ENCODE data around the gene SEC16B.

Gene SEC16B

GRCh38 chr1:177944016-177944949, 25.6 kb downstream of the SEC16B start:
- DNase-seq (ENCODE audit: low read depth) = no peak

DNA sequence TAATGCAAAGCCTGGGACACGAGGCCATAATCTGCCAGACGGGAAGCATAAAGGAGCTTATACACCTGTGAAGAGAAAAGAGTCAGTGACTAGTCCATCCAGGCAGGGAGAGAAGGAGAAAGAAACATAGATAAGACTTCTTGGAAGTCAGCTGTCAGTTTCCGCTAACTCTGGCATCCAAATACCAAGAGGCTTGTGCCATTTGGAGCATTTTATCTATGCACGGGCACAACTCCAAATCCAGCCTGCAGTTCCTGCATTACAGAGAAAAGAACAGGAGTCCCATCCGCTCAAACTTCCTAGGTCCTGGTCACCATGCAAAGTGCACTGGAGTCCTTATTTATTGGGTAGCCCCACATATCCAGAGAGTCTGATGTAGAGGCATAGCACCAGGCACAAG, 27.9 kb downstream of the SEC16B start:
- no peak for DNase-seq (ENCODE audit: low read depth)

- no peak for DNase-seq (ENCODE audit: low read depth)
Observed at GRCh38 chr1:177940682-177941081, 29.2 kb downstream of the SEC16B start.

- DNase-seq (ENCODE audit: low read depth) = no peak
Observed at GRCh38 chr1:177937931-177938330, 31.9 kb downstream of the SEC16B start.

GRCh38 chr1:177937174-177937770, 32.6 kb downstream of the SEC16B start:
- DNase-seq (ENCODE audit: low read depth) = no peak

- DNase-seq (ENCODE audit: low read depth) = no peak
Observed at GRCh38 chr1:177935638-177936415, 34.0 kb downstream of the SEC16B start.

GRCh38 chr1:177934927-177935326, 34.9 kb downstream of the SEC16B start:
- no peak for DNase-seq (ENCODE audit: low read depth)

GRCh38 chr1:177934461-177934860, 35.4 kb downstream of the SEC16B start:
- no peak for DNase-seq (ENCODE audit: low read depth)

- DNase-seq (ENCODE audit: low read depth) = no peak
Observed at GRCh38 chr1:177933881-177934280, 36.0 kb downstream of the SEC16B start.

GRCh38 chr1:177932123-177932522, 37.7 kb downstream of the SEC16B start:
- DNase-seq (ENCODE audit: low read depth) = no peak

DNA sequence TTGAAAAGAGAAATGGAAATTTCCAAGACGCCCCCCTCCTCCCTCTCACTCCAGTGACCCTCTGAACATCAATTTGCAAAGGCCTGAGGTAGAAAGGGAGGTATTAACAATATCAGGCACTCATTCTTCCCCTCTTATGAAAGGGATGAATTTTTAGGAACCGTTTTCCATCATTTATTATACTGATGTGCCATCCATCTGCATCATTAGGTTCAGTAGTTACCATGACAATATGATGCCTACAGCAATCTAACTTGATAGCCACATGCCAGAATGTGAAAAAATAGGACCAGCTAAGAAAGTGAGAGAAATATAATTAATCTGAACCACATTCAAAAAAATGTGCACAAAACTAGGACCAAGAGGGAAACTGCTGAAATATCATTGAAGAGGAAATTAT, 40.9 kb downstream of the SEC16B start:
- no peak for DNase-seq (ENCODE audit: low read depth)

- no peak for DNase-seq (ENCODE audit: low read depth)
Observed at GRCh38 chr1:177928194-177928593, 41.7 kb downstream of the SEC16B start.

DNA sequence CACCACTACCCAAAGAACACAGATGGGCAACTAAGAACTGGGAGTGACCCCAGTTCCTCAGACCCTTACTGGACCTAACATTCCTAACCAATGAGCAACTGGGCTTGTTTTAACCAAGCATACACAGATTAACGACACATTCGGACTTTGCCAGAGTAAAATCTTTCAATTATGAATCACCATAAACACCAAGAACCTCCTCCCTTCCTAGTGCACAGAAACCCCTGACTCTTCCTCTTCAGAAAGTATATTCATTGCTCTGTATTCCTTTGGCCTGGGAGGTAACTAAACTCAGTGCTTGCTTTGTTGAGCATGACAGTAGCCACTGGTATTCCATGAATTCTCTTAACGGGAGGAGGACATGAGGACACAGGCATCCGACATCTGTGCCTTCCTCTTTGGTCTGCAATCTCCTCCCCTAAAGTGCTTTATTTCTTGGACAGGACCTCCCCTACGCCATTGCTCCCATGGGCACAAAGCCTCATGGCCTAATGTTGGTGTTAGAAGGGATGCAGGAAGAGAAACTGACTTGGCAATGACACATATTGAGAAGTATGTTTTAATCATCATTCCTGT, 42.7 kb downstream of the SEC16B start:
- DNase-seq (ENCODE audit: low read depth) = peak; percentile 71

GRCh38 chr1:177926201-177926600, 43.7 kb downstream of the SEC16B start:
- DNase-seq (ENCODE audit: low read depth) = no peak

DNA sequence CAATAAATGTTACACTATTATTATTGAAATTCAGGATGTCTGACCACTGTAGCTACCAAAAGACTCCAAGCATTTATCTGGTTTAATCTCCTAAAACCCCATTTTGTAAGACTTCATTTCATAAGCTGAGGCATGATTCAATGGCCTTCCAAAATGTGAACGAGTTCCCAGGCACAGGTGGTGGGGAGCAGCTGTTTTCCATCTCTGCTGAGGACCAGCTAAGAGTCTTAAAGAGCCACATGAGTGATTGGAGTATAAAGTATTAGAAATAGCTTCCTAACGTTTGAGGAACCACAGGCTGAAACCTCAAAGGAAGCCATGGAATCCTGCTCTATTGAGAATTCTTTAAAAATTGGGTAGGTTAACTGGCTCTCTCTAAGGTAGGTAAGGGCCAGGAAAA, 44.9 kb downstream of the SEC16B start:
- no peak for DNase-seq (ENCODE audit: low read depth)

DNA sequence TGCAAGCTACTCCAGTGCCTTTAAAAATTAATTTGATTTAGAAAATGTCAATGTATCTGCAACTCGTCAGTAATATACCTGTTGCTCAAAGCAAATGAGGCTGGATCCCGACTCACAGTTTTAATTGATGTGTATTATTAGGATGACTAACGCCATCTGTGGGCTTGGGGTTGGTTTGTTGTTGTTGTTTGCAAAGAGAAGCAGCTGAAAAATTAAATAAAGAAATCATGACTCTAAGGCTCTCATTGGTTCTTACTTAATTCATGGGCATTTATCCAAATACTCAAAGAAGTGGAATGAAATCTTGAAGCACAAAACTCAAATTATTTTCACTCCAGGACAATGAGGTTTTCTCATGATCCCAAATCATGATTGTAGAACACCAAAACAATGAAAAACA, 46.4 kb downstream of the SEC16B start:
- no peak for DNase-seq (ENCODE audit: low read depth)

- DNase-seq (ENCODE audit: low read depth) = no peak
Observed at GRCh38 chr1:177922209-177922608, 47.6 kb downstream of the SEC16B start.

DNA sequence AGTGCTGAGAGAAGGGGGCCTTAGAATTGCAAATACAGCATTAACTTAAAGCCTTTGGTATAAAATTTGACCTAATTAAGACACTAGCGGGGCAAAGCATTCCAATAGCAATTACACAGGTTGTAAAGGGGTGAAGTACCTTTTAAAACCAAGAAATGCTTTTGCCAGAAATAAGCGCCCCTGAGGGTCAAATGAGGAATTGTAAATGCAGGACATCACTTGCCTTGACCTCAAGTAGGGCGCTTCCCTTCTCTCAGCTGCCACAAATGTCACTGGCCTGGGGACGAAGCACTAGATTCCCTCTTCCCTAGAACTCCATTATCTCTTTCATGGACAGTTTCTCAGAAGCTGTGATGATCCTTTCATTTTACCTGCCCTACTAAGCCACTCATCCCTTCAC, 48.3 kb downstream of the SEC16B start:
- DNase-seq (ENCODE audit: low read depth) = no peak

GRCh38 chr1:177920091-177920490, 49.8 kb downstream of the SEC16B start:
- DNase-seq (ENCODE audit: low read depth) = no peak

DNA sequence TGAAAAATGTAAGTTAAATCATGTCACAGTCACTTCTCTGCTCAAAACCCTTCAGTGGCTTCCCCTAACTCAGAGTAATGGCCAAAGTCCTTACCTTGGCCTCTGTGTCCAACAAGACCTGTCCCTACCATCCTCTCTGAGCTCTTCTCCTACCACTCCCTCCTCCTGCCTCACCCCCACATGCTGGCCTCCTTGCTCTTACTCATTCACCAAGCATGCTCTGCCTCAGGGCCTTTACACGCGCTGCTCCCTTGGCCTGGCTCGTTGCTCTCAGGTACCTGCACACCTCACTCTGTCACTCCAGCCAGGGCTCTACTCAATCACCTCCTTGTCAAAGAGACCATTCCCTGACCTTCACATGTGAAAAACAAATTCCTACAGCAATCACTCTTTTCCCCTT, 54.2 kb downstream of the SEC16B start:
- no peak for DNase-seq (ENCODE audit: low read depth)

DNA sequence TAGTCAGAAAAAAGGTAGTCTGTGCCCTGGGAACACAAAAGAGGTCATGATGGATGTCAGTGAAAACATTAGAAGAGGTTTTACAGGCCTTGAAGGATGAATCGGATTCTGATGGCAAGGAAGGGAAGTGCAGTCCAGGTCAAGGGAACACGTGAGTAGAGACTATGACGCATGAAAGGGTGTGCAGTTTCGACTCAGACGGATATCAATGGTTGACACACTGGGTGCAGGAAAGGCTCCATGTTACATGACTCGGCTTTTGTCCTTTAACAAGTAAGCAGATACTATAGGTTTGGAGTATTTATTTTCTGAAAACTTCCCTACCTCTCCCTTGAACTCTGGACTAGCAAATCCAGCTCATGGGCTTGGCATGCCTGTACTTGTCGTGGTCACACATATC, 55.3 kb downstream of the SEC16B start:
- DNase-seq (ENCODE audit: low read depth) = no peak

DNA sequence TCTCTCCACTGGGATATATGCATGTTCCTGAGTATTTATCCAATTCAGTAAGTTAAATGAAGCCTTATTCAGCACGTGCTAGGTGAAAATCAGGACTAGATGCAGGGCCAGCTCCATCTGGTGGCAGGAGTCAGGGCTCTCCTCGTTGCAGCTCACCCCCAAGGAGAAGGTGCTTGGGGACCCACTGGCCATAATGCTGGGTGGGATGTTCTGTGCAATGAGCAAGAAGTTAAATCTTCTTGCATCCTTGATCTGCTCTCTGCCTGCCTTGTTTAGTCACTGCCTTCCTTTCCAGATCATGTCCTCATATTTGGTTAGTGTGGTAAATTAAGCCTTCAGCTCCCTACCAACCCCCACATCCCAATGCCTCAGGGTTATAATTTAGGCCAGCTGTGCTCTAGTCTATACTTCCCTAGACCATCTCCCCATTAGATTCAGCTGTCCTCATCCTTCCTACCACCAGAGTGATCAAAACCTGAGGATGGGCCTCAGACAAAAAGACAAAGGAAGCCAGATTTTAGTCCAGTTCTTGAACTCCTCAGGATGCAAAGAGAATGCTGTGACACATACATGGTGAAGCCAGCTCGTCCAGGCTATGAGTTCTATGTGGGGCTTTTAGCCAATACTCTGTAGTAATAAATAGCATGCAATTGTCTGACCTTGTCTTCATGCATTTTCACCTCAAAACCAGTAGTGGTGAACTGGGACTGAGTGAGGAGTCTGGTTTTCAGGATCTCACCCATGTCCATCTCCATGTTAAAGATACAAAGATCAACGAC, 55.9 kb downstream of the SEC16B start:
- peak; percentile 30 for DNase-seq (ENCODE audit: low read depth)
